Liver (tissue), 9 donors: ENCODE data around the gene EFNA3. TPM values are rescaled to one million over a fixed set of nuclear protein-coding genes. Genes with fewer than 3 reads are reported as not detected.

Experiments used
- DNase-seq: peaks from one replicate; pipeline ENCODE4 v3.0.0-alpha.2; 2017; ENCODE audit warnings: low spot score
- H3K27ac ChIP-seq, 2 donors: one replicate each; pipeline ENCODE4 v1.7.0; 2013; ENCODE audit warnings: inconsistent platforms in 2 of 2, low read length in 2 of 2, control low read depth in 1 of 2, low read depth in 1 of 2, mild to moderate bottlenecking in 1 of 2
- H3K27me3 ChIP-seq, 4 donors: one replicate each; pipeline versions ENCODE4 v1.6.1 to v1.7.0; 2013; ENCODE audit warnings: low read length in 3 of 4, inconsistent platforms in 1 of 4, mild to moderate bottlenecking in 1 of 4, moderate library complexity in 1 of 4; ENCODE audit not compliant: control insufficient read depth in 4 of 4, insufficient read depth in 4 of 4
- H3K36me3 ChIP-seq, 4 donors: one replicate each; pipeline versions ENCODE4 v1.6.1 to v1.7.0; 2013; ENCODE audit warnings: low read length in 3 of 4, mild to moderate bottlenecking in 3 of 4, low read depth in 1 of 4, moderate library complexity in 1 of 4; ENCODE audit not compliant: control insufficient read depth in 4 of 4, insufficient read depth in 3 of 4
- H3K4me1 ChIP-seq, 4 donors: one replicate each; pipeline versions ENCODE4 v1.6.1 to v1.7.0; 2013; ENCODE audit warnings: low read length in 3 of 4, mild to moderate bottlenecking in 3 of 4, moderate library complexity in 1 of 4; ENCODE audit not compliant: control insufficient read depth in 4 of 4, insufficient read depth in 4 of 4
- H3K4me3 ChIP-seq, 3 donors: one replicate each; pipeline versions ENCODE4 v1.6.1 to v1.7.0; 2013; ENCODE audit warnings: low read length in 3 of 3, control low read depth in 1 of 3, low read depth in 1 of 3, mild to moderate bottlenecking in 1 of 3
- H3K9ac ChIP-seq, 2 donors: one replicate each; pipeline ENCODE4 v1.7.0; 2013; ENCODE audit warnings: low read length in 2 of 2, mild to moderate bottlenecking in 2 of 2, moderate library complexity in 2 of 2, control low read depth in 1 of 2, low read depth in 1 of 2
- H3K9me3 ChIP-seq, 4 donors: one replicate each; pipeline versions ENCODE4 v1.6.1 to v1.7.0; 2013; ENCODE audit warnings: low read length in 3 of 4; ENCODE audit not compliant: control insufficient read depth in 4 of 4
- ATF3 ChIP-seq: IDR thresholded peaks from 2 replicates; pipeline ENCODE4 v1.6.1; 2016; ENCODE audit warnings: antibody characterized with exemption
- CTCF ChIP-seq: fragments of 150-350 bp; IDR thresholded peaks from 2 replicates; pipeline ENCODE4 v1.5.1; 2017; ENCODE audit warnings: improper control_type of control experiment, low read depth, low read length; ENCODE audit not compliant: missing input control
- EGR1 ChIP-seq, 2 donors: IDR thresholded peaks; 2 replicates each; pipeline ENCODE4 v1.6.1; 2016 to 2018; ENCODE audit warnings: antibody characterized with exemption in 2 of 2, low read depth in 2 of 2
- FOXA1 ChIP-seq: IDR thresholded peaks from 2 replicates; pipeline ENCODE4 v1.6.1; 2016; ENCODE audit warnings: antibody characterized with exemption
- FOXA2 ChIP-seq: IDR thresholded peaks from 2 replicates; pipeline ENCODE4 v1.6.1; 2016; ENCODE audit warnings: antibody characterized with exemption
- GABPA ChIP-seq, 2 donors: IDR thresholded peaks in 1 of 2; conservative IDR thresholded peaks in 1 of 2; 2 replicates each; pipeline ENCODE4 v1.6.1; 2016; ENCODE audit warnings: antibody characterized with exemption in 2 of 2, mild to moderate bottlenecking in 1 of 2, moderate library complexity in 1 of 2
- HNF4A ChIP-seq, 2 donors: conservative IDR thresholded peaks; 2 replicates each; pipeline ENCODE4 v1.6.1; 2016; ENCODE audit warnings: antibody characterized with exemption in 2 of 2, mild to moderate bottlenecking in 2 of 2
- HNF4G ChIP-seq: IDR thresholded peaks from 2 replicates; pipeline ENCODE4 v1.6.1; 2016; ENCODE audit warnings: antibody characterized with exemption
- JUND ChIP-seq, 2 donors: IDR thresholded peaks; 2 replicates each; pipeline ENCODE4 v1.6.1; 2016; ENCODE audit warnings: antibody characterized with exemption in 2 of 2
- NR2F2 ChIP-seq: IDR thresholded peaks from 2 replicates; pipeline ENCODE4 v1.6.1; 2016; ENCODE audit warnings: antibody characterized with exemption
- RAD21 ChIP-seq, 2 donors: IDR thresholded peaks; 2 replicates each; pipeline ENCODE4 v1.6.1; 2016; ENCODE audit warnings: antibody characterized with exemption in 2 of 2, mild to moderate bottlenecking in 2 of 2
- RXRA ChIP-seq, 2 donors: IDR thresholded peaks; 2 replicates each; pipeline ENCODE4 v1.6.1; 2017 to 2018; ENCODE audit warnings: antibody characterized with exemption in 2 of 2, mild to moderate bottlenecking in 1 of 2
- SP1 ChIP-seq: IDR thresholded peaks from 2 replicates; pipeline ENCODE4 v1.6.1; 2018; ENCODE audit warnings: antibody characterized with exemption, mild to moderate bottlenecking
- TAF1 ChIP-seq: conservative IDR thresholded peaks from 2 replicates; pipeline ENCODE4 v1.6.1; 2016; ENCODE audit warnings: antibody characterized with exemption, mild to moderate bottlenecking
- YY1 ChIP-seq: IDR thresholded peaks from 2 replicates; pipeline ENCODE4 v1.6.1; 2016; ENCODE audit warnings: antibody characterized with exemption, mild to moderate bottlenecking
- ZBTB33 ChIP-seq: IDR thresholded peaks from 2 replicates; pipeline ENCODE4 v1.6.1; 2016; ENCODE audit warnings: antibody characterized with exemption
- WGBS: extraction: QIAGEN DNeasy Blood & Tissue Kit; methylation state at CpG from one replicate; pipeline ENCODE4 v1.1.7; 2013; 5-methylcytosine and 5-hydroxymethylcytosine counted together
- polyA plus RNA-seq, 2 donors: library from polyadenylated mRNA; stranded (reverse) in 1 of 2; unstranded in 1 of 2; fragments of 200-250 nt in 1 of 2; fragments of >200 nt in 1 of 2; fragmentation: Nextera tagmentation in 1 of 2; extraction: Ambion mirVana in 1 of 2; gene quantifications; one replicate each; pipeline versions ENCODE4 v1.2.1 to v1.2.3, GENCODE V29; 2013 to 2015
- total RNA-seq, 2 donors: library from RNA; depleted of rRNA; stranded (reverse); fragments of >200 nt; gene quantifications; one replicate each; pipeline ENCODE4 v1.2.3, GENCODE V29; 2014
- TF ChIP-seq, protein P1 (sequence below): IDR thresholded peaks from 2 replicates; pipeline ENCODE4 v1.6.1; 2016; ENCODE audit warnings: antibody characterized with exemption
- TF ChIP-seq, protein P2 (sequence below): IDR thresholded peaks from 2 replicates; pipeline ENCODE4 v1.6.1; 2016; ENCODE audit warnings: antibody characterized with exemption, mild to moderate bottlenecking
- donor health status: healthy.
- donor health status: healthy.
- donor health status: healthy.
- donor health status: healthy.
- donor health status: healthy.

EFNA3 gene
- total and polyA plus RNA-seq, 4 donors: 0.47 to 3.7 (median 1.1) TPM

DNA sequence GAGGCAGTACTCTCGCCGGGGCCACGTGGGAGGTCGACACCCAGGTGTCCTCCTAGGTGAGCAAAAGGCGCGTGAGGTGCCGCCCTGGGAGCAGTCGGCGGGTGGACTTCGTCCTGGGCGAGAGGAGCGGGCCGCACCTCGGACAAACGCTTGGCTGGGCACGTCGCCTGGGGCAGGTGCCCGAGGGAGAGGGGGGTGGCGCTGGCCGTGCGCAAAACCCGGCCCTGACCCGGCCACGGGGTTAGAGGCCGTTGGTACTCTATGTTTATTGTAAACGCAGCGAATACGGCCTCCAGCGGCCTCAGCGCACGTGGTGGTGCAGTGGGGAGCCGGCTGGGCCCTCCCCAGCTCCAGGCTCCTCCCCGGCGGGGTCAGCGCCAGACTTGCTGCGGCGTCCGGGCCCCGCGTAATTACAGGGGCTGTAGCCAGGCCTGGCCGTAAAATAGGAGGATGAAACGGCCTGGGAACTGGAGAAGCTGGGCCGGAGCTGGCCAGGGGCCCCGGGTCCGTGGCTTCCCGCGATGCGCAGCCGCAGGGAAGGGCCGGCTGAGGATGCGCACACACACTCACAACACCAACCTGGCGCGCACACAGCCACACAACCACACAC is 47.4 kb downstream of the EFNA3 start:
- peak; percentile 76 for DNase-seq
- Histone ChIP-seq H3K36me3 (peaks cover 0 to 8% (median 3%) of the 10 kb centered on the region in 4 donors), H3K27me3 (no peaks in the 10 kb centered on the region), H3K9me3 (no peaks in the 10 kb centered on the region), H3K27ac (peak overlapping the region; percentile 99 to 100), H3K9ac (peak overlapping the region; percentile 90 to 96), H3K4me3 (peak overlapping the region; percentile 62 to 93 (median 84)), H3K4me1 (peaks cover 3 to 25% (median 15%) of the 10 kb centered on the region in 4 donors)
- TF ChIP-seq NR2F2 (peak; percentile 78), JUND (IDR thresholded peaks at IDR 0.05) (peak; percentile 73 to 91), RAD21 (IDR thresholded peaks at IDR 0.05) (peak; percentile 24 to 56), SP1 (peak; percentile 99), FOXA2 (peak; percentile 58), RXRA (IDR thresholded peaks at IDR 0.05) (peak; percentile 94 to 97), CTCF (no peak), HNF4G (peak; percentile 94), ATF3 (no peak), TAF1 (no peak), EGR1 (IDR thresholded peaks at IDR 0.05; ENCODE audit: low read depth in 2 of 2) (peak in 1 of 2 donors; percentile 11), HNF4A (conservative IDR thresholded peaks at IDR 0.05) (peak; percentile 94 to 95), YY1 (peak; percentile 50), ZBTB33 (peak; percentile 81), GABPA (IDR thresholded peaks at IDR 0.05 in 1 of 2, conservative IDR thresholded peaks at IDR 0.05 in 1 of 2) (peak in 1 of 2 donors; percentile 35), FOXA1 (peak; percentile 75)
- TF ChIP-seq, protein P1, sequence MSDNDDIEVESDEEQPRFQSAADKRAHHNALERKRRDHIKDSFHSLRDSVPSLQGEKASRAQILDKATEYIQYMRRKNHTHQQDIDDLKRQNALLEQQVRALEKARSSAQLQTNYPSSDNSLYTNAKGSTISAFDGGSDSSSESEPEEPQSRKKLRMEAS: peak; percentile 76
- TF ChIP-seq, protein P2, sequence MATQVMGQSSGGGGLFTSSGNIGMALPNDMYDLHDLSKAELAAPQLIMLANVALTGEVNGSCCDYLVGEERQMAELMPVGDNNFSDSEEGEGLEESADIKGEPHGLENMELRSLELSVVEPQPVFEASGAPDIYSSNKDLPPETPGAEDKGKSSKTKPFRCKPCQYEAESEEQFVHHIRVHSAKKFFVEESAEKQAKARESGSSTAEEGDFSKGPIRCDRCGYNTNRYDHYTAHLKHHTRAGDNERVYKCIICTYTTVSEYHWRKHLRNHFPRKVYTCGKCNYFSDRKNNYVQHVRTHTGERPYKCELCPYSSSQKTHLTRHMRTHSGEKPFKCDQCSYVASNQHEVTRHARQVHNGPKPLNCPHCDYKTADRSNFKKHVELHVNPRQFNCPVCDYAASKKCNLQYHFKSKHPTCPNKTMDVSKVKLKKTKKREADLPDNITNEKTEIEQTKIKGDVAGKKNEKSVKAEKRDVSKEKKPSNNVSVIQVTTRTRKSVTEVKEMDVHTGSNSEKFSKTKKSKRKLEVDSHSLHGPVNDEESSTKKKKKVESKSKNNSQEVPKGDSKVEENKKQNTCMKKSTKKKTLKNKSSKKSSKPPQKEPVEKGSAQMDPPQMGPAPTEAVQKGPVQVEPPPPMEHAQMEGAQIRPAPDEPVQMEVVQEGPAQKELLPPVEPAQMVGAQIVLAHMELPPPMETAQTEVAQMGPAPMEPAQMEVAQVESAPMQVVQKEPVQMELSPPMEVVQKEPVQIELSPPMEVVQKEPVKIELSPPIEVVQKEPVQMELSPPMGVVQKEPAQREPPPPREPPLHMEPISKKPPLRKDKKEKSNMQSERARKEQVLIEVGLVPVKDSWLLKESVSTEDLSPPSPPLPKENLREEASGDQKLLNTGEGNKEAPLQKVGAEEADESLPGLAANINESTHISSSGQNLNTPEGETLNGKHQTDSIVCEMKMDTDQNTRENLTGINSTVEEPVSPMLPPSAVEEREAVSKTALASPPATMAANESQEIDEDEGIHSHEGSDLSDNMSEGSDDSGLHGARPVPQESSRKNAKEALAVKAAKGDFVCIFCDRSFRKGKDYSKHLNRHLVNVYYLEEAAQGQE: peak; percentile 80
- WGBS: 13% methylated on average over 53 of the region's 53 CpGs
